WTC11 (cell line): Measurements from ENCODE around the gene CYP27B1. TPM values are rescaled to one million over a fixed set of nuclear protein-coding genes. Genes with fewer than 3 reads are reported as not detected.

Experiments
- ATAC-seq: fragments of 200-7000 bp; cut with Tn5 transposase; 2 replicates; pipeline ENCODE4 v1.10.0; 2021; ENCODE audit warnings: mild to moderate bottlenecking, moderate library complexity
- CTCF ChIA-PET: fragments of 300-600 bp; sonication (Branson Sonifier 250); formaldehyde crosslinking; loops from one replicate; lab custom pipeline; 2021; ENCODE audit warnings: antibody characterized with exemption; lab: Charles Lee
- POLR2A ChIA-PET: fragments of 350-600 bp; sonication (Branson Sonifier 250); formaldehyde crosslinking; loops from one replicate; lab custom pipeline; 2021; ENCODE audit warnings: antibody characterized with exemption; lab: Charles Lee
- DNase-seq: peaks from one replicate; pipeline ENCODE4 v3.0.0; 2021; ENCODE audit warnings: low spot score
- H3K27ac Mint-ChIP-seq: 2 replicates; pipeline ENCODE4 v1.8.0; 2021; ENCODE audit warnings: mixed read lengths
- H3K27me3 Mint-ChIP-seq: 2 replicates; pipeline ENCODE4 v1.8.0; 2021; ENCODE audit warnings: low read depth, mild to moderate bottlenecking, moderate library complexity, mixed read lengths
- H3K36me3 Mint-ChIP-seq: 2 replicates; pipeline ENCODE4 v1.8.0; 2021; ENCODE audit warnings: mixed read lengths
- H3K4me1 Mint-ChIP-seq: 2 replicates; pipeline ENCODE4 v1.8.0; 2022; ENCODE audit warnings: mixed read lengths
- H3K4me3 Mint-ChIP-seq: 2 replicates; pipeline ENCODE4 v1.8.0; 2021; ENCODE audit warnings: mild to moderate bottlenecking, moderate library complexity, mixed read lengths
- H3K9me3 Mint-ChIP-seq: 2 replicates; pipeline ENCODE4 v1.8.0; 2021; ENCODE audit warnings: mixed read lengths
- CBFB ChIP-seq: sonication (generic); formaldehyde crosslinking; IDR thresholded peaks from 2 replicates; pipeline ENCODE4 v1.8.1; 2022; ENCODE audit warnings: mild to moderate bottlenecking, low read depth, missing genetic modification reagents
- CREM ChIP-seq: sonication (generic); formaldehyde crosslinking; IDR thresholded peaks from 2 replicates; pipeline ENCODE4 v1.8.1; 2022; ENCODE audit warnings: mild to moderate bottlenecking, missing genetic modification reagents, moderate library complexity
- ELF4 ChIP-seq: sonication (generic); formaldehyde crosslinking; IDR thresholded peaks from 2 replicates; pipeline ENCODE4 v1.8.1; 2022; ENCODE audit warnings: low read depth, mild to moderate bottlenecking, moderate library complexity, missing genetic modification reagents
- ETV6 ChIP-seq: sonication (generic); formaldehyde crosslinking; IDR thresholded peaks from 2 replicates; pipeline ENCODE4 v1.8.1; 2022; ENCODE audit warnings: mild to moderate bottlenecking, missing genetic modification reagents
- FOXK1 ChIP-seq: sonication (generic); formaldehyde crosslinking; IDR thresholded peaks from 2 replicates; pipeline ENCODE4 v1.8.0; 2022; ENCODE audit warnings: mild to moderate bottlenecking, moderate library complexity, missing genetic modification reagents
- FOXP1 ChIP-seq: sonication (generic); formaldehyde crosslinking; IDR thresholded peaks from 2 replicates; pipeline ENCODE4 v1.8.0; 2022; ENCODE audit warnings: missing genetic modification reagents, mild to moderate bottlenecking, moderate library complexity, borderline replicate concordance
- GABPB1 ChIP-seq: sonication (generic); formaldehyde crosslinking; IDR thresholded peaks from 2 replicates; pipeline ENCODE4 v1.8.1; 2023; ENCODE audit warnings: mild to moderate bottlenecking, missing genetic modification reagents
- GTF2I ChIP-seq: fragments of 250-450 bp; sonication (Bioruptor Pico); conservative IDR thresholded peaks from 2 replicates; pipeline ENCODE4 v1.4.0; 2021; ENCODE audit warnings: mild to moderate bottlenecking
- JUN ChIP-seq: sonication (generic); formaldehyde crosslinking; IDR thresholded peaks from 2 replicates; pipeline ENCODE4 v1.8.0; 2023; ENCODE audit warnings: mild to moderate bottlenecking, missing genetic modification reagents
- KAT7 ChIP-seq: sonication (generic); formaldehyde crosslinking; IDR thresholded peaks from 2 replicates; pipeline ENCODE4 v1.8.1; 2023; ENCODE audit warnings: missing genetic modification reagents, mild to moderate bottlenecking, borderline replicate concordance
- NFATC4 ChIP-seq: fragments of 250-450 bp; sonication (Bioruptor Pico); IDR thresholded peaks from 2 replicates; pipeline ENCODE4 v1.9.0; 2021; ENCODE audit warnings: mild to moderate bottlenecking
- NFE2L1 ChIP-seq: sonication (generic); formaldehyde crosslinking; IDR thresholded peaks from 2 replicates; pipeline ENCODE4 v1.8.1; 2023; ENCODE audit warnings: missing genetic modification reagents
- NR3C1 ChIP-seq: sonication (generic); formaldehyde crosslinking; conservative IDR thresholded peaks from 2 replicates; pipeline ENCODE4 v1.8.1; 2023; ENCODE audit warnings: low read depth, mild to moderate bottlenecking, missing genetic modification reagents
- SMAD3 ChIP-seq: sonication (generic); formaldehyde crosslinking; IDR thresholded peaks from 2 replicates; pipeline ENCODE4 v1.8.0; 2022; ENCODE audit warnings: missing genetic modification reagents, mild to moderate bottlenecking, borderline replicate concordance
- SMAD4 ChIP-seq: sonication (generic); formaldehyde crosslinking; IDR thresholded peaks from 2 replicates; pipeline ENCODE4 v1.8.0; 2022; ENCODE audit warnings: mild to moderate bottlenecking, missing genetic modification reagents
- SP1 ChIP-seq: sonication (generic); formaldehyde crosslinking; conservative IDR thresholded peaks from 2 replicates; pipeline ENCODE4 v1.8.1; 2022; ENCODE audit warnings: missing genetic modification reagents
- USF1 ChIP-seq: sonication (generic); formaldehyde crosslinking; IDR thresholded peaks from 2 replicates; pipeline ENCODE4 v1.8.0; 2022; ENCODE audit warnings: mild to moderate bottlenecking, missing genetic modification reagents
- USF2 ChIP-seq: sonication (generic); formaldehyde crosslinking; IDR thresholded peaks from 2 replicates; pipeline ENCODE4 v1.8.1; 2023; ENCODE audit warnings: mild to moderate bottlenecking, missing genetic modification reagents, moderate library complexity
- ZNF121 ChIP-seq: sonication (generic); formaldehyde crosslinking; IDR thresholded peaks from 2 replicates; pipeline ENCODE4 v1.8.0; 2023; ENCODE audit warnings: missing genetic modification reagents
- ZNF263 ChIP-seq: sonication (generic); formaldehyde crosslinking; IDR thresholded peaks from 2 replicates; pipeline ENCODE4 v1.8.1; 2022; ENCODE audit warnings: low read depth, mild to moderate bottlenecking, moderate library complexity, missing genetic modification reagents
- total RNA-seq: library from RNA; stranded (reverse); gene quantifications from 3 replicates; pipeline ENCODE4 v1.2.3, GENCODE V29; 2021
- TF ChIP-seq, protein P1 (sequence below): sonication (generic); formaldehyde crosslinking; IDR thresholded peaks from 2 replicates; pipeline ENCODE4 v1.8.1; 2022; ENCODE audit warnings: mild to moderate bottlenecking, missing genetic modification reagents, moderate library complexity, borderline replicate concordance
- TF ChIP-seq, protein P2 (sequence below): sonication (generic); formaldehyde crosslinking; IDR thresholded peaks from 2 replicates; pipeline ENCODE4 v1.8.1; 2023; ENCODE audit warnings: mild to moderate bottlenecking, missing genetic modification reagents
- TF ChIP-seq, protein P3 (sequence below): sonication (generic); formaldehyde crosslinking; IDR thresholded peaks from 2 replicates; pipeline ENCODE4 v1.8.0; 2023; ENCODE audit warnings: missing genetic modification reagents, mild to moderate bottlenecking, borderline replicate concordance
- TF ChIP-seq, protein P4 (sequence below): sonication (generic); formaldehyde crosslinking; IDR thresholded peaks from 2 replicates; pipeline ENCODE4 v1.8.1; 2022; ENCODE audit warnings: missing genetic modification reagents, borderline replicate concordance

The CYP27B1 gene
- total RNA-seq, 1 experiment from 2014 or later, result 2.1 TPM

DNA sequence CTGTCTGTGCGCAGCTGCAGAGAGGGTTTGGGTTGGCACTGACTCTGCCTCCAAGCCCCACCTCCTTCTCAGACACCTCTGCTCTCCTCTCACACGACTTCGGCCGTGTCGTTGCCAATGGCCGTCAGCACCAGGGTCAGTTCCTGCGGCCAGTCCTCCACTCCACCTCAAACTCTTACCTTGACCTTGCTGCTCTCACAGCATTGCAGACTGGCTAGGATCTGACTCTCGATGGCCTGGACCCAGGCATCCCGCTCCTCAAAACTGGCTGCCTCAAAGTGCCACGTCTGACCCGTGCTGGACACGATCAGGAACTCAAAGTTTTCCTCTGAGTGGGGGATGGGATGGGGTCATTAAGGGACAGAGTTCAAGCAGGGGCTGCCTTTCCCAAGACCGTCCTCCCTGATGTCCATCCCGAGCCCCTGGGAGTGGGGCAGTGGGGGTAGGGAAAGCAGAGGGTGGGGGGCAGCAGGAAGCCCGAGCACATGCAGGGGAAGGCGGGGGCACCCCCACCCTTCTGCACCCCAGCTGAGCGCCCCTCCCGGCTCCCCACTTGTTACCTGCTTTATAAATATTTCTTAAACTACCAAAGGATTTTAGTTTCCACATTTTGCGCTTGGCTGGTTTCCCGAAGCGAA lies 39.0 kb downstream of the CYP27B1 start (continued):
- TF ChIP-seq, protein P1, sequence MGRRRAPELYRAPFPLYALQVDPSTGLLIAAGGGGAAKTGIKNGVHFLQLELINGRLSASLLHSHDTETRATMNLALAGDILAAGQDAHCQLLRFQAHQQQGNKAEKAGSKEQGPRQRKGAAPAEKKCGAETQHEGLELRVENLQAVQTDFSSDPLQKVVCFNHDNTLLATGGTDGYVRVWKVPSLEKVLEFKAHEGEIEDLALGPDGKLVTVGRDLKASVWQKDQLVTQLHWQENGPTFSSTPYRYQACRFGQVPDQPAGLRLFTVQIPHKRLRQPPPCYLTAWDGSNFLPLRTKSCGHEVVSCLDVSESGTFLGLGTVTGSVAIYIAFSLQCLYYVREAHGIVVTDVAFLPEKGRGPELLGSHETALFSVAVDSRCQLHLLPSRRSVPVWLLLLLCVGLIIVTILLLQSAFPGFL (CRISPR knock-in tag), result no peak
- TF ChIP-seq GTF2I (CRISPR knock-in tag) (no peak), ZNF263 (CRISPR knock-in tag) (no peak), CBFB (no peak), CREM (peak; percentile 42; the same call in 1 of the 2 replicates), SMAD4 (CRISPR knock-in tag) (no peak), ETV6 (peak; percentile 66; the same call in 1 of the 2 replicates), USF2 (CRISPR knock-in tag) (no peak), SMAD3 (CRISPR knock-in tag) (no peak), GABPB1 (CRISPR knock-in tag) (no peak)
- TF ChIP-seq, protein P2, sequence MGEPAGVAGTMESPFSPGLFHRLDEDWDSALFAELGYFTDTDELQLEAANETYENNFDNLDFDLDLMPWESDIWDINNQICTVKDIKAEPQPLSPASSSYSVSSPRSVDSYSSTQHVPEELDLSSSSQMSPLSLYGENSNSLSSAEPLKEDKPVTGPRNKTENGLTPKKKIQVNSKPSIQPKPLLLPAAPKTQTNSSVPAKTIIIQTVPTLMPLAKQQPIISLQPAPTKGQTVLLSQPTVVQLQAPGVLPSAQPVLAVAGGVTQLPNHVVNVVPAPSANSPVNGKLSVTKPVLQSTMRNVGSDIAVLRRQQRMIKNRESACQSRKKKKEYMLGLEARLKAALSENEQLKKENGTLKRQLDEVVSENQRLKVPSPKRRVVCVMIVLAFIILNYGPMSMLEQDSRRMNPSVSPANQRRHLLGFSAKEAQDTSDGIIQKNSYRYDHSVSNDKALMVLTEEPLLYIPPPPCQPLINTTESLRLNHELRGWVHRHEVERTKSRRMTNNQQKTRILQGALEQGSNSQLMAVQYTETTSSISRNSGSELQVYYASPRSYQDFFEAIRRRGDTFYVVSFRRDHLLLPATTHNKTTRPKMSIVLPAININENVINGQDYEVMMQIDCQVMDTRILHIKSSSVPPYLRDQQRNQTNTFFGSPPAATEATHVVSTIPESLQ (CRISPR knock-in tag), result no peak

GRCh38 chr12:57726884-57727757 lies 39.8 kb downstream of the CYP27B1 start:
- no peak overlapping the region for H3K27ac Mint-ChIP-seq
- CTCF ChIA-PET, result interaction anchor here (0.5 to 5.8 kb wide), 20 partner anchors 9 to 214 kb away, joined by 3 to 146 read pairs (median 4); partner anchors contain the start of genes AGAP2, ARHGEF25, ATP23 and EEF1AKMT3
- peak; percentile 47 for DNase-seq
- no peaks in the 10 kb centered on the region for H3K9me3 Mint-ChIP-seq
- peaks cover 15% of the 10 kb centered on the region for H3K4me1 Mint-ChIP-seq
- no peaks in the 10 kb centered on the region for H3K36me3 Mint-ChIP-seq
- peak overlapping the region; percentile 50 for H3K4me3 Mint-ChIP-seq
- peaks cover 95% of the 10 kb centered on the region for H3K27me3 Mint-ChIP-seq
- ATAC-seq, result peak; percentile 4
- POLR2A ChIA-PET, result interaction anchor here (1.0 to 1.1 kb wide), 2 partner anchors 10 to 18 kb away, joined by 4 to 5 read pairs; partner anchors contain the start of gene TSPAN31
- TF ChIP-seq JUN (CRISPR knock-in tag) (0 out of 2 replicates have a peak, but pooled peaks have one; percentile 78), GABPB1 (CRISPR knock-in tag) (no peak), NFATC4 (CRISPR knock-in tag) (no peak), ETV6 (no peak), FOXK1 (CRISPR knock-in tag) (no peak), KAT7 (CRISPR knock-in tag) (no peak), SP1 (CRISPR knock-in tag) (no peak), USF1 (CRISPR knock-in tag) (peak; percentile 67; the same call in 1 of the 2 replicates), NFE2L1 (CRISPR knock-in tag) (0 out of 2 replicates have a peak, but pooled peaks have one; percentile 10), FOXP1 (CRISPR knock-in tag) (0 out of 2 replicates have a peak, but pooled peaks have one; percentile 22), ELF4 (CRISPR knock-in tag) (no peak), ZNF121 (peak; percentile 24; the same call in 1 of the 2 replicates), NR3C1 (CRISPR knock-in tag) (no peak)
- TF ChIP-seq, protein P3, sequence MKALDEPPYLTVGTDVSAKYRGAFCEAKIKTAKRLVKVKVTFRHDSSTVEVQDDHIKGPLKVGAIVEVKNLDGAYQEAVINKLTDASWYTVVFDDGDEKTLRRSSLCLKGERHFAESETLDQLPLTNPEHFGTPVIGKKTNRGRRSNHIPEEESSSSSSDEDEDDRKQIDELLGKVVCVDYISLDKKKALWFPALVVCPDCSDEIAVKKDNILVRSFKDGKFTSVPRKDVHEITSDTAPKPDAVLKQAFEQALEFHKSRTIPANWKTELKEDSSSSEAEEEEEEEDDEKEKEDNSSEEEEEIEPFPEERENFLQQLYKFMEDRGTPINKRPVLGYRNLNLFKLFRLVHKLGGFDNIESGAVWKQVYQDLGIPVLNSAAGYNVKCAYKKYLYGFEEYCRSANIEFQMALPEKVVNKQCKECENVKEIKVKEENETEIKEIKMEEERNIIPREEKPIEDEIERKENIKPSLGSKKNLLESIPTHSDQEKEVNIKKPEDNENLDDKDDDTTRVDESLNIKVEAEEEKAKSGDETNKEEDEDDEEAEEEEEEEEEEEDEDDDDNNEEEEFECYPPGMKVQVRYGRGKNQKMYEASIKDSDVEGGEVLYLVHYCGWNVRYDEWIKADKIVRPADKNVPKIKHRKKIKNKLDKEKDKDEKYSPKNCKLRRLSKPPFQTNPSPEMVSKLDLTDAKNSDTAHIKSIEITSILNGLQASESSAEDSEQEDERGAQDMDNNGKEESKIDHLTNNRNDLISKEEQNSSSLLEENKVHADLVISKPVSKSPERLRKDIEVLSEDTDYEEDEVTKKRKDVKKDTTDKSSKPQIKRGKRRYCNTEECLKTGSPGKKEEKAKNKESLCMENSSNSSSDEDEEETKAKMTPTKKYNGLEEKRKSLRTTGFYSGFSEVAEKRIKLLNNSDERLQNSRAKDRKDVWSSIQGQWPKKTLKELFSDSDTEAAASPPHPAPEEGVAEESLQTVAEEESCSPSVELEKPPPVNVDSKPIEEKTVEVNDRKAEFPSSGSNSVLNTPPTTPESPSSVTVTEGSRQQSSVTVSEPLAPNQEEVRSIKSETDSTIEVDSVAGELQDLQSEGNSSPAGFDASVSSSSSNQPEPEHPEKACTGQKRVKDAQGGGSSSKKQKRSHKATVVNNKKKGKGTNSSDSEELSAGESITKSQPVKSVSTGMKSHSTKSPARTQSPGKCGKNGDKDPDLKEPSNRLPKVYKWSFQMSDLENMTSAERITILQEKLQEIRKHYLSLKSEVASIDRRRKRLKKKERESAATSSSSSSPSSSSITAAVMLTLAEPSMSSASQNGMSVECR, result peak; percentile 46
- TF ChIP-seq, protein P4, sequence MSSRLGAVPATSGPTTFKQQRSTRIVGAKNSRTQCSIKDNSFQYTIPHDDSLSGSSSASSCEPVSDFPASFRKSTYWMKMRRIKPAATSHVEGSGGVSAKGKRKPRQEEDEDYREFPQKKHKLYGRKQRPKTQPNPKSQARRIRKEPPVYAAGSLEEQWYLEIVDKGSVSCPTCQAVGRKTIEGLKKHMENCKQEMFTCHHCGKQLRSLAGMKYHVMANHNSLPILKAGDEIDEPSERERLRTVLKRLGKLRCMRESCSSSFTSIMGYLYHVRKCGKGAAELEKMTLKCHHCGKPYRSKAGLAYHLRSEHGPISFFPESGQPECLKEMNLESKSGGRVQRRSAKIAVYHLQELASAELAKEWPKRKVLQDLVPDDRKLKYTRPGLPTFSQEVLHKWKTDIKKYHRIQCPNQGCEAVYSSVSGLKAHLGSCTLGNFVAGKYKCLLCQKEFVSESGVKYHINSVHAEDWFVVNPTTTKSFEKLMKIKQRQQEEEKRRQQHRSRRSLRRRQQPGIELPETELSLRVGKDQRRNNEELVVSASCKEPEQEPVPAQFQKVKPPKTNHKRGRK (CRISPR knock-in tag), result no peak
